ENCODE data around the gene CHAT. TPM values are rescaled to one million over a fixed set of nuclear protein-coding genes. Genes with fewer than 3 reads are reported as not detected.

CHAT gene
- total RNA-seq, 1 donor from 2014 or later, result not detected

- no peak overlapping the region for H3K27ac Mint-ChIP-seq
- H3K4me3 Mint-ChIP-seq, result no peak overlapping the region
- H3K36me3 Mint-ChIP-seq (ENCODE audit: low read depth), result no peaks in the 10 kb centered on the region
- DNase-seq, result peak; percentile 87
- H3K9me3 Mint-ChIP-seq, result peaks cover 6% of the 10 kb centered on the region
- peaks cover 6% of the 10 kb centered on the region for H3K4me1 Mint-ChIP-seq
- H3K27me3 Mint-ChIP-seq, result peaks cover 2% of the 10 kb centered on the region
- intact Hi-C loops (cut with micrococcal nuclease), result no loop called here
Measured at GRCh38 chr10:49592726-49593563, 20.9 kb upstream of the CHAT start.

GRCh38 chr10:49593564-49593875 lies 20.3 kb upstream of the CHAT start:
- Mint-ChIP-seq H3K27me3 (peaks cover 2% of the 10 kb centered on the region), H3K27ac (no peak overlapping the region), H3K4me3 (no peak overlapping the region), H3K4me1 (peaks cover 6% of the 10 kb centered on the region), H3K36me3 (ENCODE audit: low read depth) (no peaks in the 10 kb centered on the region), H3K9me3 (peaks cover 6% of the 10 kb centered on the region)
- intact Hi-C loops (cut with micrococcal nuclease), result no loop called here
- DNase-seq, result no peak

GRCh38 chr10:49593998-49594397 lies 19.8 kb upstream of the CHAT start:
- Mint-ChIP-seq H3K27me3 (peaks cover 2% of the 10 kb centered on the region), H3K4me1 (peaks cover 6% of the 10 kb centered on the region), H3K9me3 (peaks cover 6% of the 10 kb centered on the region), H3K4me3 (no peak overlapping the region), H3K36me3 (ENCODE audit: low read depth) (no peaks in the 10 kb centered on the region), H3K27ac (no peak overlapping the region)
- intact Hi-C loops (cut with micrococcal nuclease), result no loop called here
- no peak for DNase-seq

GRCh38 chr10:49594594-49594993 lies 19.2 kb upstream of the CHAT start:
- peak; percentile 77 for DNase-seq
- Mint-ChIP-seq H3K4me3 (no peak overlapping the region), H3K4me1 (peaks cover 6% of the 10 kb centered on the region), H3K27me3 (peaks cover 2% of the 10 kb centered on the region), H3K36me3 (ENCODE audit: low read depth) (no peaks in the 10 kb centered on the region), H3K9me3 (no peaks in the 10 kb centered on the region), H3K27ac (no peak overlapping the region)
- intact Hi-C loops (cut with micrococcal nuclease), result no loop called here

- Mint-ChIP-seq H3K4me3 (no peak overlapping the region), H3K27me3 (no peaks in the 10 kb centered on the region), H3K4me1 (peaks cover 6% of the 10 kb centered on the region), H3K27ac (no peak overlapping the region), H3K9me3 (no peaks in the 10 kb centered on the region), H3K36me3 (ENCODE audit: low read depth) (no peaks in the 10 kb centered on the region)
- DNase-seq, result no peak
- intact Hi-C loops (cut with micrococcal nuclease), result no loop called here
Measured at GRCh38 chr10:49595003-49595712, 18.7 kb upstream of the CHAT start.

- Mint-ChIP-seq H3K4me1 (peaks cover 6% of the 10 kb centered on the region), H3K36me3 (ENCODE audit: low read depth) (no peaks in the 10 kb centered on the region), H3K4me3 (no peak overlapping the region), H3K9me3 (no peaks in the 10 kb centered on the region), H3K27ac (no peak overlapping the region), H3K27me3 (no peaks in the 10 kb centered on the region)
- intact Hi-C loops (cut with micrococcal nuclease), result no loop called here
- no peak for DNase-seq
Measured at GRCh38 chr10:49595713-49596492, 17.9 kb upstream of the CHAT start.

- Mint-ChIP-seq H3K36me3 (ENCODE audit: low read depth) (no peaks in the 10 kb centered on the region), H3K27me3 (no peaks in the 10 kb centered on the region), H3K4me3 (no peak overlapping the region), H3K4me1 (peaks cover 6% of the 10 kb centered on the region), H3K9me3 (no peaks in the 10 kb centered on the region), H3K27ac (no peak overlapping the region)
- no peak for DNase-seq
- intact Hi-C loops (cut with micrococcal nuclease), result no loop called here
Measured at GRCh38 chr10:49596493-49596809, 17.4 kb upstream of the CHAT start.

GRCh38 chr10:49596836-49597235 lies 17.0 kb upstream of the CHAT start:
- H3K27me3 Mint-ChIP-seq, result no peaks in the 10 kb centered on the region
- no peaks in the 10 kb centered on the region for H3K36me3 Mint-ChIP-seq (ENCODE audit: low read depth)
- no peak for DNase-seq
- H3K27ac Mint-ChIP-seq, result no peak overlapping the region
- H3K4me3 Mint-ChIP-seq, result no peak overlapping the region
- intact Hi-C loops (cut with micrococcal nuclease), result no loop called here
- H3K4me1 Mint-ChIP-seq, result peaks cover 6% of the 10 kb centered on the region
- no peaks in the 10 kb centered on the region for H3K9me3 Mint-ChIP-seq

- no peaks in the 10 kb centered on the region for H3K9me3 Mint-ChIP-seq
- no peak for DNase-seq
- peaks cover 6% of the 10 kb centered on the region for H3K4me1 Mint-ChIP-seq
- no peak overlapping the region for H3K4me3 Mint-ChIP-seq
- no peaks in the 10 kb centered on the region for H3K27me3 Mint-ChIP-seq
- intact Hi-C loops (cut with micrococcal nuclease), result no loop called here
- H3K27ac Mint-ChIP-seq, result no peak overlapping the region
- H3K36me3 Mint-ChIP-seq (ENCODE audit: low read depth), result no peaks in the 10 kb centered on the region
Measured at GRCh38 chr10:49597426-49598163, 16.2 kb upstream of the CHAT start.

GRCh38 chr10:49598164-49598856 lies 15.5 kb upstream of the CHAT start:
- no peak for DNase-seq
- peaks cover 3% of the 10 kb centered on the region for H3K4me1 Mint-ChIP-seq
- intact Hi-C loops (cut with micrococcal nuclease), result no loop called here
- H3K9me3 Mint-ChIP-seq, result no peaks in the 10 kb centered on the region
- peaks cover under 1% of the 10 kb centered on the region for H3K27me3 Mint-ChIP-seq
- H3K4me3 Mint-ChIP-seq, result no peak overlapping the region
- no peak overlapping the region for H3K27ac Mint-ChIP-seq
- no peaks in the 10 kb centered on the region for H3K36me3 Mint-ChIP-seq (ENCODE audit: low read depth)

GRCh38 chr10:49598986-49599385 lies 14.9 kb upstream of the CHAT start:
- H3K27me3 Mint-ChIP-seq, result peaks cover 2% of the 10 kb centered on the region
- no peak overlapping the region for H3K27ac Mint-ChIP-seq
- H3K4me3 Mint-ChIP-seq, result no peak overlapping the region
- intact Hi-C loops (cut with micrococcal nuclease), result no loop called here
- no peak for DNase-seq
- H3K9me3 Mint-ChIP-seq, result no peaks in the 10 kb centered on the region
- peaks cover 3% of the 10 kb centered on the region for H3K4me1 Mint-ChIP-seq
- no peaks in the 10 kb centered on the region for H3K36me3 Mint-ChIP-seq (ENCODE audit: low read depth)

- DNase-seq, result no peak
- H3K4me3 Mint-ChIP-seq, result no peak overlapping the region
- H3K27me3 Mint-ChIP-seq, result peaks cover 2% of the 10 kb centered on the region
- H3K4me1 Mint-ChIP-seq, result peaks cover under 1% of the 10 kb centered on the region
- no peaks in the 10 kb centered on the region for H3K36me3 Mint-ChIP-seq (ENCODE audit: low read depth)
- intact Hi-C loops (cut with micrococcal nuclease), result no loop called here
- no peak overlapping the region for H3K27ac Mint-ChIP-seq
- H3K9me3 Mint-ChIP-seq, result no peaks in the 10 kb centered on the region
Measured at GRCh38 chr10:49599546-49599945, 14.3 kb upstream of the CHAT start.

- intact Hi-C loops (cut with micrococcal nuclease), result no loop called here
- H3K4me1 Mint-ChIP-seq, result no peaks in the 10 kb centered on the region
- peaks cover 4% of the 10 kb centered on the region for H3K27me3 Mint-ChIP-seq
- no peaks in the 10 kb centered on the region for H3K36me3 Mint-ChIP-seq (ENCODE audit: low read depth)
- no peak for DNase-seq
- no peak overlapping the region for H3K4me3 Mint-ChIP-seq
- no peaks in the 10 kb centered on the region for H3K9me3 Mint-ChIP-seq
- H3K27ac Mint-ChIP-seq, result no peak overlapping the region
Measured at GRCh38 chr10:49600046-49600445, 13.8 kb upstream of the CHAT start.
